ENCODE measurements around the gene MLST8.

Gene MLST8

GRCh38 chr16:2205104-2205966 is at the start of gene MLST8:
MLST8 (plus strand) TSS chr16:2205454; CDS start chr16:2206086, 632 bp downstream.
- DNase-seq: peak; percentile 91

- DNase-seq: no peak
These were observed 49.0 kb upstream of the MLST8 start for GRCh38 chr16:2155977-2156848.

- no peak for DNase-seq
These were observed 48.4 kb upstream of the MLST8 start for GRCh38 chr16:2156849-2157224.

GRCh38 chr16:2157480-2158261 is 47.6 kb upstream of the MLST8 start:
- DNase-seq: no peak

- no peak for DNase-seq
These were observed 47.0 kb upstream of the MLST8 start for GRCh38 chr16:2158262-2158638.

GRCh38 chr16:2159175-2159838 is 45.9 kb upstream of the MLST8 start:
- no peak for DNase-seq

- no peak for DNase-seq
These were observed 44.2 kb upstream of the MLST8 start for GRCh38 chr16:2160915-2161551.

GRCh38 chr16:2161911-2162310 is 43.3 kb upstream of the MLST8 start:
- DNase-seq: no peak

- DNase-seq: no peak
These were observed 42.6 kb upstream of the MLST8 start for GRCh38 chr16:2162676-2163118.

GRCh38 chr16:2163211-2163881 is 41.9 kb upstream of the MLST8 start:
- DNase-seq: peak; percentile 37

- no peak for DNase-seq
These were observed 39.4 kb upstream of the MLST8 start for GRCh38 chr16:2165861-2166260.

GRCh38 chr16:2166263-2167067 is 38.8 kb upstream of the MLST8 start:
- no peak for DNase-seq

- no peak for DNase-seq
These were observed 38.1 kb upstream of the MLST8 start for GRCh38 chr16:2167068-2167638.

- DNase-seq: no peak
These were observed 35.2 kb upstream of the MLST8 start for GRCh38 chr16:2170080-2170479.

GRCh38 chr16:2170587-2171435 is 34.4 kb upstream of the MLST8 start:
- DNase-seq: no peak

GRCh38 chr16:2171601-2172178 is 33.6 kb upstream of the MLST8 start:
- no peak for DNase-seq

- no peak for DNase-seq
These were observed 32.4 kb upstream of the MLST8 start for GRCh38 chr16:2172688-2173335.

GRCh38 chr16:2173366-2173765 is 31.9 kb upstream of the MLST8 start:
- DNase-seq: no peak

Data from CD4-positive, alpha-beta T cell treated with Interleukin-17A for 1 hour (primary cell).